CD4-positive, CD25-positive, alpha-beta regulatory T cell (primary cell): ENCODE results near the gene CACUL1. TPM values are rescaled to one million over a fixed set of nuclear protein-coding genes. Genes with fewer than 3 reads are reported as not detected.

ENCODE experiments used
- ATAC-seq, 2 donors: fragments of 150-1000 bp; cut with Tn5 transposase; one replicate each; pipeline ENCODE4 v1.10.0; 2021; ENCODE audit warnings: low read depth in 2 of 2, moderate number of reproducible peaks in 2 of 2, moderate library complexity in 1 of 2
- DNase-seq, 3 donors: peaks; one replicate each; pipeline versions ENCODE4 v3.0.0 to v3.0.0-alpha.2; 2012 to 2022; ENCODE audit warnings: mixed read lengths in 1 of 3
- H3K27ac ChIP-seq: one replicate; pipeline ENCODE4 v1.7.0; 2013; ENCODE audit warnings: mild to moderate bottlenecking, low read length; ENCODE audit not compliant: insufficient read depth, poor library complexity, severe bottlenecking
- H3K27me3 ChIP-seq: one replicate; pipeline ENCODE4 v1.7.0; 2013; ENCODE audit warnings: low read length; ENCODE audit not compliant: control insufficient read depth, insufficient read depth
- H3K36me3 ChIP-seq: one replicate; pipeline ENCODE4 v1.7.0; 2013; ENCODE audit warnings: mild to moderate bottlenecking, low read length, moderate library complexity; ENCODE audit not compliant: control insufficient read depth, insufficient read depth
- H3K4me1 ChIP-seq: 2 replicates; pipeline ENCODE4 v1.7.0; 2013; ENCODE audit warnings: mild to moderate bottlenecking, low read length; ENCODE audit not compliant: insufficient read depth, control insufficient read depth, poor library complexity, severe bottlenecking
- H3K4me3 ChIP-seq: one replicate; pipeline ENCODE4 v1.7.0; 2013; ENCODE audit warnings: low read depth, mild to moderate bottlenecking, low read length, moderate library complexity
- H3K9me3 ChIP-seq, 2 experiments: 1 replicate in 1 of 2; 2 replicates in 1 of 2; pipeline ENCODE4 v1.7.0; 2013; ENCODE audit warnings: low read length in 2 of 2, mild to moderate bottlenecking in 1 of 2, moderate library complexity in 1 of 2; ENCODE audit not compliant: control insufficient read depth in 2 of 2
- H3K27ac Mint-ChIP-seq, 3 donors: one replicate each; pipeline ENCODE4 v1.8.0; 2020 to 2022; ENCODE audit warnings: mild to moderate bottlenecking in 3 of 3, mixed read lengths in 3 of 3, moderate library complexity in 2 of 3
- H3K27me3 Mint-ChIP-seq: one replicate; pipeline ENCODE4 v1.8.0; 2022; ENCODE audit warnings: mild to moderate bottlenecking, mixed read lengths
- H3K36me3 Mint-ChIP-seq: one replicate; pipeline ENCODE4 v1.8.0; 2020; ENCODE audit warnings: mixed read lengths
- H3K4me1 Mint-ChIP-seq, 4 donors: one replicate each; pipeline ENCODE4 v1.8.0; 2020 to 2022; ENCODE audit warnings: mixed read lengths in 4 of 4, mild to moderate bottlenecking in 1 of 4
- H3K4me3 Mint-ChIP-seq, 4 donors: one replicate each; pipeline ENCODE4 v1.8.0; 2020 to 2022; ENCODE audit warnings: mild to moderate bottlenecking in 4 of 4, mixed read lengths in 4 of 4, moderate library complexity in 3 of 4
- H3K9me3 Mint-ChIP-seq, 7 donors: one replicate each; pipeline ENCODE4 v1.8.0; 2020 to 2022; ENCODE audit warnings: mixed read lengths in 7 of 7, mild to moderate bottlenecking in 3 of 7, moderate library complexity in 2 of 7
- polyA plus RNA-seq, 4 donors: library from polyadenylated mRNA; unstranded; fragments of 300-500 nt; fragmentation: Illumina TruSeq; gene quantifications; one replicate each; pipeline ENCODE4 v1.2.3, GENCODE V29; 2021
- total RNA-seq: library from RNA; stranded (reverse); gene quantifications from one replicate; pipeline ENCODE4 v1.2.3, GENCODE V29; 2022

CACUL1 gene
- total and polyA plus RNA-seq, 5 donors from 2014 or later = 23.4 to 31.4 (median 24.6) TPM

- Histone ChIP-seq H3K36me3 (no peaks in the 10 kb centered on the region), H3K4me1 (no peaks in the 10 kb centered on the region), H3K27me3 (no peaks in the 10 kb centered on the region), H3K9me3 (no peaks in the 10 kb centered on the region), H3K27ac (no peak overlapping the region), H3K4me3 (no peak overlapping the region)
- no peak for DNase-seq
- Mint-ChIP-seq H3K9me3 (peaks cover 0 to 5% (median 2%) of the 10 kb centered on the region in 7 donors), H3K4me1 (no peaks in the 10 kb centered on the region), H3K27ac (no peak overlapping the region), H3K4me3 (no peak overlapping the region), H3K27me3 (peaks cover 7% of the 10 kb centered on the region), H3K36me3 (no peaks in the 10 kb centered on the region)
- ATAC-seq = no peak
Measured at GRCh38 chr10:118776960-118777359, 22.2 kb upstream of the CACUL1 start.

GRCh38 chr10:118776033-118776432 is 21.3 kb upstream of the CACUL1 start:
- Mint-ChIP-seq H3K4me3 (no peak overlapping the region), H3K4me1 (no peaks in the 10 kb centered on the region), H3K27ac (no peak overlapping the region), H3K9me3 (peaks cover 0 to 5% (median 2%) of the 10 kb centered on the region in 7 donors), H3K27me3 (peaks cover 7% of the 10 kb centered on the region), H3K36me3 (no peaks in the 10 kb centered on the region)
- DNase-seq = no peak
- no peaks in the 10 kb centered on the region for H3K9me3 ChIP-seq
- H3K4me3 ChIP-seq = no peak overlapping the region
- H3K27me3 ChIP-seq = no peaks in the 10 kb centered on the region
- ATAC-seq = no peak
- no peaks in the 10 kb centered on the region for H3K4me1 ChIP-seq
- H3K27ac ChIP-seq = no peak overlapping the region
- no peaks in the 10 kb centered on the region for H3K36me3 ChIP-seq

- Histone ChIP-seq H3K27ac (no peak overlapping the region), H3K4me1 (no peaks in the 10 kb centered on the region), H3K27me3 (no peaks in the 10 kb centered on the region), H3K36me3 (no peaks in the 10 kb centered on the region), H3K9me3 (no peaks in the 10 kb centered on the region), H3K4me3 (no peak overlapping the region)
- H3K4me1 Mint-ChIP-seq = no peaks in the 10 kb centered on the region
- H3K27me3 Mint-ChIP-seq = peaks cover 7% of the 10 kb centered on the region
- no peak for ATAC-seq
- no peak overlapping the region for H3K4me3 Mint-ChIP-seq
- H3K9me3 Mint-ChIP-seq = peaks cover 0 to 5% (median 2%) of the 10 kb centered on the region in 7 donors
- DNase-seq = no peak
- no peak overlapping the region for H3K27ac Mint-ChIP-seq
- H3K36me3 Mint-ChIP-seq = no peaks in the 10 kb centered on the region
Measured at GRCh38 chr10:118775478-118775877, 20.7 kb upstream of the CACUL1 start.

GRCh38 chr10:118773041-118773440 is 18.3 kb upstream of the CACUL1 start:
- H3K36me3 Mint-ChIP-seq = no peaks in the 10 kb centered on the region
- H3K27ac Mint-ChIP-seq = no peak overlapping the region
- no peak overlapping the region for H3K4me3 ChIP-seq
- no peaks in the 10 kb centered on the region for H3K9me3 ChIP-seq
- H3K27ac ChIP-seq = no peak overlapping the region
- H3K4me1 ChIP-seq = no peaks in the 10 kb centered on the region
- no peaks in the 10 kb centered on the region for H3K27me3 ChIP-seq
- H3K4me1 Mint-ChIP-seq = no peaks in the 10 kb centered on the region
- no peaks in the 10 kb centered on the region for H3K36me3 ChIP-seq
- peaks cover 0 to 5% (median 2%) of the 10 kb centered on the region in 7 donors for H3K9me3 Mint-ChIP-seq
- H3K27me3 Mint-ChIP-seq = peaks cover 7% of the 10 kb centered on the region
- no peak for ATAC-seq
- no peak overlapping the region for H3K4me3 Mint-ChIP-seq
- DNase-seq = no peak

- Mint-ChIP-seq H3K9me3 (peaks cover 0 to 2% (median under 1%) of the 10 kb centered on the region in 7 donors), H3K27me3 (peaks cover 7% of the 10 kb centered on the region), H3K36me3 (no peaks in the 10 kb centered on the region), H3K27ac (no peak overlapping the region), H3K4me1 (no peaks in the 10 kb centered on the region), H3K4me3 (no peak overlapping the region)
- no peaks in the 10 kb centered on the region for H3K4me1 ChIP-seq
- H3K36me3 ChIP-seq = no peaks in the 10 kb centered on the region
- H3K9me3 ChIP-seq = no peaks in the 10 kb centered on the region
- no peak for DNase-seq
- no peak overlapping the region for H3K4me3 ChIP-seq
- ATAC-seq = no peak
- no peak overlapping the region for H3K27ac ChIP-seq
- no peaks in the 10 kb centered on the region for H3K27me3 ChIP-seq
Measured at GRCh38 chr10:118771976-118772375, 17.2 kb upstream of the CACUL1 start.

- no peaks in the 10 kb centered on the region for H3K36me3 ChIP-seq
- H3K36me3 Mint-ChIP-seq = no peaks in the 10 kb centered on the region
- no peak for DNase-seq
- ATAC-seq = no peak
- H3K4me1 ChIP-seq = no peaks in the 10 kb centered on the region
- no peak overlapping the region for H3K27ac ChIP-seq
- no peaks in the 10 kb centered on the region for H3K9me3 ChIP-seq
- H3K27ac Mint-ChIP-seq = no peak overlapping the region
- no peak overlapping the region for H3K4me3 Mint-ChIP-seq
- H3K27me3 ChIP-seq = no peaks in the 10 kb centered on the region
- peaks cover 14% of the 10 kb centered on the region for H3K27me3 Mint-ChIP-seq
- no peaks in the 10 kb centered on the region for H3K4me1 Mint-ChIP-seq
- no peaks in the 10 kb centered on the region for H3K9me3 Mint-ChIP-seq
- H3K4me3 ChIP-seq = no peak overlapping the region
Measured at GRCh38 chr10:118769898-118770600, 15.3 kb upstream of the CACUL1 start.

GRCh38 chr10:118768041-118768919 is 13.5 kb upstream of the CACUL1 start:
- no peaks in the 10 kb centered on the region for H3K27me3 ChIP-seq
- no peak overlapping the region for H3K4me3 Mint-ChIP-seq
- no peaks in the 10 kb centered on the region for H3K36me3 ChIP-seq
- H3K27ac Mint-ChIP-seq = no peak overlapping the region
- peaks cover 23% of the 10 kb centered on the region for H3K27me3 Mint-ChIP-seq
- DNase-seq = no peak
- no peaks in the 10 kb centered on the region for H3K36me3 Mint-ChIP-seq
- no peak overlapping the region for H3K27ac ChIP-seq
- no peak overlapping the region for H3K4me3 ChIP-seq
- H3K9me3 Mint-ChIP-seq = no peaks in the 10 kb centered on the region
- H3K9me3 ChIP-seq = no peaks in the 10 kb centered on the region
- no peaks in the 10 kb centered on the region for H3K4me1 Mint-ChIP-seq
- ATAC-seq = no peak
- H3K4me1 ChIP-seq = no peaks in the 10 kb centered on the region
